HG03558 (cell line): ENCODE data around the gene FBL.

Experiments
- ATAC-seq: cut with Tn5 transposase; IDR thresholded peaks from one replicate; pipeline ENCODE4 v1.9.1; 2021; ENCODE audit warnings: moderate number of reproducible peaks; ENCODE audit not compliant: unreplicated experiment; ENCODE audit errors: extremely low read depth

Gene FBL

DNA sequence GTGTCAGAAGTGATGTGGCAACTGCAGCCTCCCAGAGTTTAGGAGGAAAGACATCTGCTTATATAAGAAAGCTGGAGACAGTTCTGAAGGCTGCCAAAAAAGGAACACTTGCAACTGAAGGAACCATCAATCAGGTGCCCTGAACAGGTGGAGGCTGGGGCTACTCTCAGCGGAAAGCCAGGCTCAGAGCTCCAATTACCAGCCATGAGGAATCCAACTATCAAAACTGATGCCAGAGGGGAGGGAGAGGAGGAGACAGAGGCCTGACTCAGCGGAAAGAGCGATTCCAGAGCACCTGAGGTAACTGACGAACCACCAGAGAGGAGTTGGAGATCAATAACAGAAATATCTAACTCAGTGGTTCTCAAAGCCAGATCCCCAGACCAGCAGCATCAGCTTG is 43.2 kb downstream of the FBL start:
- no peak for ATAC-seq

DNA sequence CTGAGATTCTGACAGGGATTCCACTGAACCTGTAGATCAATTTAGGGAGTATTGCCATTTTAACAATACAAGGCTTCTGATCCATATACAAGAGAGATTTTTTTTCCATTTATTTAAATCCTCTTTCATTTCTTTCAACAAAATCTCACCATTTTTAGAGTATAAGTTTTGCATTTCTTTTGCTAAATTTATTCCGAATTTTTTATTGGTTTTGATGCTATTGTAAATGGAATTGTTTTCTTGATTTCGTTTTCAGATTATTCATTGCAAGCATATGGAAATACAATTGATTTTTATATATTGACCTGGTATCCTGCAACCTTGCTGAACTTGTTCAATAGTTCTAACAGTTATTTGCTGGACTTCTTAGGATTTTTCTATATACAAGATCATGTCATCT is 49.1 kb downstream of the FBL start:
- no peak for ATAC-seq

DNA sequence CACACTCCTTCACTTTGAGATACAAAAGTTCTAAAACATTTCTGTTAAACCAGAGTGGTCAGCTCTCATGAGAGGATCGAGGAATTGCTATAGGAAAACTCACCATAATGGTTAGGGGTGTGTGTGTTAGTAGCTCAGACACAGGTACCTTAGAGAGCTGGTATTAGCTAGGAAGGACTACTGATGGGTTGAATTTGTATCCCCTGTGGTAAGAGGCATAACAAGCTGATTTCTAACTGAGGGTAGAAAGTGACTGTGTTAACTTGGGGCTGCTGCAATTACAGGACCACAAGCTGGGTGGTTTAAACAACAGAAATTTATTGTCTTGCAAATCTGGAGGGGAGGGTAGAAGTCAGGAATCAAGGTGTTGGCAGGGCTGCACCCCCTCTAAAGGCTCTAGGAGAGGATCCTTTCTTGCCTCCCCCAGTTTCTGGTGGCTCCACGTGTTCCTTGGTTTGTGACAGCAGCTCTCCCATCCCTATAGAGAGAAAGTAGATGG is 50.1 kb downstream of the FBL start:
- ATAC-seq, result no peak

DNA sequence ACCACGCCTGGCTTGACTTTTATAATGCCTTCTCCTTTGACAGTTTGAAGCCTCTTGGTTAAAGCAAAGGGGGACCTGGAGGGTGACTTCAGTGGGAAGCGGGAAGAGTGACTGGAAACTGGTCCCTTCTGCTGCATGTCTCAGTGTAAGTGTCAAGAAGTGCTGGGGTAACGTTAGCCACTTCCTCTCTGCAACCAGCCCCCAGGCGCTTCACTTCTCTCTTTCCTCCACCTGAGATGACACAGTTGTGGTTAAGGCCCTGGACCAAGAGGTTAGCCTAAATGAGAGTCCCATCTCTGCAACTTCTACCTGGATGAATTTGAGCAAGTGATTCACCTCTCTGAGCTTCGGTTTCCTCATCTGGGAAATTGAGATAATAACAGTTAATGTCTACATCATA is 51.2 kb downstream of the FBL start:
- no peak for ATAC-seq

DNA sequence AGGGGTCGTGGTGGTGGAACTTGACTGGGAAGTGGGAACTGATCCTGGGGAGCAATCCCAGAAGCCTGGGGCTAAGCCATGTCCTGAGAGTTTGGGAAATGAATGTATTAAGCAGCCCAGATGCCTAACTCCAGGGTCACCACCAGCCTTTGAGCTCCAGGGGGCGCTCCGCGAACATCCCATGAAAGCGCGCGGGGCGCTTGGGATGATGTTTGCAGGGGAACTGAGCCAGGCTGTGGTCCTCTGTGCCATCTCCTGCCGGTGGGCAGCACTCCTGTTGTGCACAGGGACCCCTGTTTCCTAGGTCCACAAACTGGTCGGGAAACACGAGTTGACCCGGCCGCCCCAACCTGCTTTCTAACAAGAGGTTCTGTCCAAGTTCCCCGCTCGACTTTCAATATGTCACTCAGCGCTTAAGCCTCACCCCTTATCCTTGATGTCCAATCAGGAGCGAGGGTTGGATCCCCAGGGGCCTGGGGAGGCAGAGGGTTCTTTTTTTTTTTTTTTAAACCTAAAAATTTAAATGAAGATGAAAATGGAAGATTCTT is 53.1 kb downstream of the FBL start:
- ATAC-seq, result no peak

DNA sequence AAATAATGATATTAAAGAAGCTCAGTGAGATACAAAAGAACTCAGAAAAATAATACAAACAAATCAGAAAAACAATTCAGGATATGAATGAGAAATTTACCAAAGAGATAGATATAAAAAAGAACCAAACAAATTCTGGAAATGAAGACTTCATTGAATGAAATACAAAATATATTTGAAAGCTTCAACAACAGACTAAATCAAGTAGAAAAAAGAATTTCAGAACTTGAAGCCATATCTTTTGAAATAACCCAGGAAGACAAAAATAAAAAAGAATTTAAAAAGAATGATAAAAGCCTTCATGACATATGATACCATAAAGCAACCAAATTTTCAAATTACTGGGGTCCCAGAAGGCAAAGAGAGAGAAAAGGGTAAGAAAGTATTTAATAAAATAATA is 57.9 kb downstream of the FBL start:
- ATAC-seq, result no peak
